ENCODE data around the gene SAMSN1. TPM values are rescaled to one million over a fixed set of nuclear protein-coding genes. Genes with fewer than 3 reads are reported as not detected.

SAMSN1 gene
- total and polyA plus RNA-seq, 2 of the 8 experiments (the other 6 are each of a cell fraction or from before 2014, with no cell fraction given) = 0.50 to 3.0 TPM

- no peaks in the 10 kb centered on the region for H3K4me1 ChIP-seq (replicated peaks in 1 of 4; ENCODE audit: control insufficient read depth in 3 of 4, insufficient read depth in 4 of 4, low read length in 3 of 4)
- H2BK120ac ChIP-seq (replicated peaks; ENCODE audit: low read depth, low read length) = no peak overlapping the region
- ChIA-PET POLR2A (ENCODE audit: partially characterized antibody) (no interaction called here), CTCF (ENCODE audit: partially characterized antibody) (no interaction called here)
- H2BK12ac ChIP-seq (ENCODE audit: low read depth, low read length) = no peak overlapping the region
- peaks cover 2% of the 10 kb centered on the region; the same call in 1 of the 2 replicates for H3K23me2 ChIP-seq (ENCODE audit: low read depth, low read length)
- H4K91ac ChIP-seq (replicated peaks; ENCODE audit: insufficient read length, low read length) = no peak overlapping the region
- no peak overlapping the region for H2AK5ac ChIP-seq (ENCODE audit: low read depth, low read length)
- H3K36me3 ChIP-seq (ENCODE audit: control insufficient read depth in 2 of 4, insufficient read depth in 4 of 4, low read length in 3 of 4) = no peaks in the 10 kb centered on the region
- FAIRE-seq = no peak
- H3K79me2 ChIP-seq (ENCODE audit: control insufficient read depth in 1 of 2, insufficient read depth in 2 of 2, low read length in 2 of 2) = no peaks in the 10 kb centered on the region
- no peak overlapping the region for H3K4me3 ChIP-seq (ENCODE audit: extremely low read depth in 1 of 4, insufficient read depth in 2 of 4, low read depth in 3 of 4, low read length in 4 of 4)
- H2AFZ ChIP-seq (ENCODE audit: low read length) = no peak overlapping the region
- H3K4ac ChIP-seq (replicated peaks; ENCODE audit: insufficient read length, low read depth, low read length) = no peak overlapping the region
- 91% methylated on average over 4 of the region's 4 CpGs; no CpG with 5 or more reads in 1 of the 2 experiments for WGBS, 2 experiments (ENCODE audit: extremely low coverage in 1 of 2, insufficient coverage in 1 of 2, insufficient read length in 1 of 2, insufficient replicate concordance in 2 of 2, low coverage in 1 of 2, low lambda C conversion rate in 2 of 2, missing lambda C conversion rate in 1 of 2)
- no peak overlapping the region for H3K27ac ChIP-seq (ENCODE audit: low read depth, low read length)
- H2BK5ac ChIP-seq (ENCODE audit: low read depth, low read length) = no peak overlapping the region
- no peaks in the 10 kb centered on the region for H3K27me3 ChIP-seq (replicated peaks in 1 of 4; ENCODE audit: control insufficient read depth in 3 of 4, extremely low read depth in 1 of 4, insufficient read depth in 3 of 4, low read length in 3 of 4)
- H4K5ac ChIP-seq (ENCODE audit: insufficient read length, low read depth, low read length) = no peak overlapping the region
- H3K23ac ChIP-seq (ENCODE audit: insufficient read length) = no peak overlapping the region
- H3K56ac ChIP-seq (replicated peaks; ENCODE audit: insufficient read length, low read depth, low read length) = no peak overlapping the region
- TF ChIP-seq POLR2A (IDR thresholded peaks at IDR 0.05; ENCODE audit: control extremely low read depth in 1 of 2, low read depth in 2 of 2, low read length in 2 of 2) (no peak), ATF3 (IDR thresholded peaks at IDR 0.05; ENCODE audit: insufficient read depth, low read depth, low read length) (no peak)
- H2BK15ac ChIP-seq (ENCODE audit: low read length) = no peak overlapping the region
- no peak overlapping the region for H3K18ac ChIP-seq (ENCODE audit: extremely low read depth, low read length)
- H3K79me1 ChIP-seq (ENCODE audit: low read depth, low read length) = no peaks in the 10 kb centered on the region
- DNase-seq (ENCODE audit: low read depth in 1 of 2, low spot score in 2 of 2) = no peak
- no peaks in the 10 kb centered on the region for H4K20me1 ChIP-seq (replicated peaks in 1 of 2; ENCODE audit: control insufficient read depth in 1 of 2, insufficient read depth in 2 of 2, low read length in 2 of 2)
- H2BK20ac ChIP-seq (ENCODE audit: low read length) = no peak overlapping the region
- H3K14ac ChIP-seq (ENCODE audit: insufficient read length) = no peak overlapping the region
- no peak overlapping the region for H3K9ac ChIP-seq (replicated peaks in 1 of 4; ENCODE audit: extremely low read depth in 1 of 4, low read depth in 3 of 4, low read length in 3 of 4)
- no peak overlapping the region for H4K8ac ChIP-seq (ENCODE audit: extremely low read depth, insufficient read depth, low read length)
- H3K9me3 ChIP-seq (ENCODE audit: insufficient read depth in 2 of 2, low read depth in 1 of 2, low read length in 1 of 2) = no peaks in the 10 kb centered on the region
- H3K4me2 ChIP-seq (ENCODE audit: insufficient read depth in 1 of 2, low read depth in 2 of 2, low read length in 2 of 2) = no peak overlapping the region
These were observed 107.9 kb downstream of the SAMSN1 start for GRCh38 chr21:14438211-14438610.

All from H1 (cell line).